Mucosa of stomach (tissue), 1 donor: Measurements from ENCODE around the gene OAS3.
"Not testable (repeated sequence)": the region's sequence is repeated elsewhere in the genome, so short reads cannot be mapped to it uniquely, and the experiment has no call there.

Experiments used
- H3K27me3 ChIP-seq: one replicate; pipeline ENCODE4 v1.7.0; 2013; ENCODE audit warnings: mild to moderate bottlenecking, low read length; ENCODE audit not compliant: control insufficient read depth, insufficient read depth
- H3K36me3 ChIP-seq: one replicate; pipeline ENCODE4 v1.7.0; 2013; ENCODE audit warnings: low read length; ENCODE audit not compliant: control insufficient read depth, insufficient read depth
- H3K4me1 ChIP-seq: one replicate; pipeline ENCODE4 v1.7.0; 2013; ENCODE audit warnings: mild to moderate bottlenecking, low read length; ENCODE audit not compliant: control insufficient read depth, insufficient read depth
- H3K4me3 ChIP-seq: one replicate; pipeline ENCODE4 v1.7.0; 2013; ENCODE audit warnings: low read length
- H3K9ac ChIP-seq: one replicate; pipeline ENCODE4 v1.7.0; 2013; ENCODE audit warnings: mild to moderate bottlenecking, low read length, moderate library complexity
- H3K9me3 ChIP-seq: one replicate; pipeline ENCODE4 v1.7.0; 2013; ENCODE audit warnings: mild to moderate bottlenecking, low read length, moderate library complexity; ENCODE audit not compliant: control insufficient read depth
- donor health status: Pancreatic carcinoma.

Gene OAS3

GRCh38 chr12:112907415-112908157, 30.7 kb upstream of the OAS3 start:
- Histone ChIP-seq H3K4me1 (peaks cover 43% of the 10 kb centered on the region), H3K9ac (peak overlapping the region; percentile 54), H3K27me3 (no peaks in the 10 kb centered on the region)

GRCh38 chr12:112908548-112908947, 29.7 kb upstream of the OAS3 start:
- peak overlapping the region; percentile 54 for H3K9ac ChIP-seq
- peaks cover 40% of the 10 kb centered on the region for H3K4me1 ChIP-seq
- H3K9me3 ChIP-seq: no peaks in the 10 kb centered on the region
- H3K36me3 ChIP-seq: no peaks in the 10 kb centered on the region
- peak overlapping the region; percentile 31 for H3K4me3 ChIP-seq
- H3K27me3 ChIP-seq: no peaks in the 10 kb centered on the region

More at GRCh38 chr12:112907415-112908157, 30.7 kb upstream of the OAS3 start:
- Histone ChIP-seq H3K9me3 (no peaks in the 10 kb centered on the region), H3K4me3 (peak overlapping the region; percentile 31), H3K36me3 (no peaks in the 10 kb centered on the region)

- peaks cover 31% of the 10 kb centered on the region for H3K4me1 ChIP-seq
- no peaks in the 10 kb centered on the region for H3K9me3 ChIP-seq
- H3K9ac ChIP-seq: no peak overlapping the region
- no peaks in the 10 kb centered on the region for H3K36me3 ChIP-seq
- H3K27me3 ChIP-seq: no peaks in the 10 kb centered on the region
- no peak overlapping the region for H3K4me3 ChIP-seq
Measured at GRCh38 chr12:112909693-112910092, 28.6 kb upstream of the OAS3 start.

- peaks cover 8% of the 10 kb centered on the region for H3K36me3 ChIP-seq
- H3K4me1 ChIP-seq: peaks cover 18% of the 10 kb centered on the region
- H3K9ac ChIP-seq: no peak overlapping the region
- H3K9me3 ChIP-seq: no peaks in the 10 kb centered on the region
- H3K27me3 ChIP-seq: no peaks in the 10 kb centered on the region
- H3K4me3 ChIP-seq: no peak overlapping the region
Measured at GRCh38 chr12:112913038-112913688, 25.1 kb upstream of the OAS3 start.

- H3K9me3 ChIP-seq, H3K4me3 ChIP-seq, H3K36me3 ChIP-seq, H3K27me3 ChIP-seq, H3K9ac ChIP-seq: not testable (repeated sequence)
- peaks cover 10% of the 10 kb centered on the region for H3K4me1 ChIP-seq
Measured at GRCh38 chr12:112913888-112914287, 24.4 kb upstream of the OAS3 start.

- no peak overlapping the region for H3K4me3 ChIP-seq
- H3K9me3 ChIP-seq: no peaks in the 10 kb centered on the region
- H3K4me1 ChIP-seq: no peaks in the 10 kb centered on the region
- peaks cover 8% of the 10 kb centered on the region for H3K36me3 ChIP-seq
- H3K9ac ChIP-seq: no peak overlapping the region
- no peaks in the 10 kb centered on the region for H3K27me3 ChIP-seq
Measured at GRCh38 chr12:112916270-112916669, 22.0 kb upstream of the OAS3 start.

- Histone ChIP-seq H3K9ac (no peak overlapping the region), H3K27me3 (no peaks in the 10 kb centered on the region), H3K4me3 (no peak overlapping the region), H3K4me1 (no peaks in the 10 kb centered on the region), H3K9me3 (no peaks in the 10 kb centered on the region), H3K36me3 (peaks cover 8% of the 10 kb centered on the region)
Measured at GRCh38 chr12:112919121-112919520, 19.2 kb upstream of the OAS3 start.

DNA sequence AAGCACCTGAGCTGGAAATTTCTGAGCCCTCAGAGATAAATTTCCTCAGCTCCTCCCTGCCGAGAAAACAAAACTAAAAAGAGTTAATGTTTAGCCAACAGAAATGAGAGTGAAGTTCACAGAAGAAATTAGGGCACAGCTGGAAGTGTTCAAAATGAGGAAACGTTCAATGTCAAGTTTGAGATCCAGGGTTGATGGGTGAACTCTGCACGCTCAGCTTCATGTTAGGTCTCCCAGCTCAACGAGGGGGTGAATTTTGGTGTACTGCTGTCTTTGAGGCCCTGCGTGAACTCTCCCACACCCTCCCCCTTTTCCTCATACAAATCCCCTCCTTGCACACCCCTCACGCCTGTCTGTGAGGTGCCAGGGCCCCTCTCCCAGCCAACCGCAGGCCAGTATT, 13.3 kb upstream of the OAS3 start:
- Histone ChIP-seq H3K9me3 (no peaks in the 10 kb centered on the region), H3K9ac (peak overlapping the region; percentile 40), H3K36me3 (no peaks in the 10 kb centered on the region), H3K27me3 (no peaks in the 10 kb centered on the region), H3K4me3 (no peak overlapping the region), H3K4me1 (peaks cover 21% of the 10 kb centered on the region)

DNA sequence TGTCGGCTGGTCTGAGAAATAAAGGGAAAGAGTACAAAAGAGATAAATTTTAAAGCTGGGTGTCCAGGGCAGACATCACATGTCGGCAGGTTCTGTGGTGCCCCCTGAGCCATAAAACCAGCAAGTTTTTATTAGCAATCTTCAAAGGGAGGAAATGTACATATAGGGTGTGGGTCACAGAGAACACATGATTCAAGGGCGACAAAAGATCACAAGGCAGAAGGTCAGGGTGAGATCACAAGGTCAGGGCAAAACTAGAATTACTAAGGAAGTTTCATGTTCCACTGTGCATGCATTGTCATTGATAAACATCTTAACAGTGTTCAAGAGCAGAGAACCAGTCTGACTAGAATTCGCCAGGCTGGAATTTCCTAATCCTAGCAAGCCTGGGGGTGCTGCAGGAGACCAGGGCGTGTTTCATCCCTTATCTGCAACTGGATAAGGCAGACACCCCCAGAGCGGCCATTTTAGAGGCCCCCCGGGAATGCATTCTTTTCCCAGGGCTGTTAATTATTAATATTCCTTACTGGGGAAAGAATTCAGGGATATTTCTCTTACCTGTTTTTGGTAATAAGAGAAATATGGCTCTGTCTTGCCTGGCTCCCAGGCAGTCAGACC, 11.7 kb upstream of the OAS3 start:
- not testable (repeated sequence) for H3K27me3 ChIP-seq, H3K9ac ChIP-seq, H3K9me3 ChIP-seq, H3K4me3 ChIP-seq, H3K36me3 ChIP-seq
- H3K4me1 ChIP-seq: peaks cover 21% of the 10 kb centered on the region

GRCh38 chr12:112927475-112927874, 10.8 kb upstream of the OAS3 start:
- Histone ChIP-seq H3K9me3 (no peaks in the 10 kb centered on the region), H3K9ac (no peak overlapping the region), H3K4me1 (peaks cover 25% of the 10 kb centered on the region), H3K4me3 (no peak overlapping the region), H3K27me3 (no peaks in the 10 kb centered on the region), H3K36me3 (no peaks in the 10 kb centered on the region)

DNA sequence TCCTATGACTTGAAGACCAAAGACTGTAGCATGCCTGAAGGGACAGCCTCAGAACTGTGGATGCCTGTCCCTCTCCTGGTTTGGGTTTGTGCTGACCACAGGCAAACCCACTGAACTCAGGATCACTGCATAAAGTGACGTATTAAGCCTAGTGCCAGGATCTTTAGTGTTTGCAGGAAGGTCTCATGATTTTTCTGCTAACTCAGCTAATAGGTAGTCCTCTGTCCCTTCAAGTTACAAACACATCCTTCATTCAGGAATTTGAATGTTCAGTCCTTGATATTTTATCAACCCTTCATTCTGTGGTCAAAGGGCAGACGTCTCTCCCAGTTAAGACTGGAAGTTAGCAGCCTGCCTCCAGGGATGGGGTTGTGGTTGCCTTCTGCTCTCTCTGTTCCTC, 10.3 kb upstream of the OAS3 start:
- no peaks in the 10 kb centered on the region for H3K27me3 ChIP-seq
- no peaks in the 10 kb centered on the region for H3K9me3 ChIP-seq
- no peaks in the 10 kb centered on the region for H3K36me3 ChIP-seq
- peaks cover 29% of the 10 kb centered on the region for H3K4me1 ChIP-seq
- H3K9ac ChIP-seq: no peak overlapping the region
- no peak overlapping the region for H3K4me3 ChIP-seq

GRCh38 chr12:112928978-112929377, 9.3 kb upstream of the OAS3 start:
- H3K27me3 ChIP-seq: no peaks in the 10 kb centered on the region
- no peak overlapping the region for H3K4me3 ChIP-seq
- H3K9me3 ChIP-seq: no peaks in the 10 kb centered on the region
- H3K4me1 ChIP-seq: peaks cover 29% of the 10 kb centered on the region
- H3K9ac ChIP-seq: no peak overlapping the region
- no peaks in the 10 kb centered on the region for H3K36me3 ChIP-seq
